GM12878 (cell line): ENCODE data around the gene ABCA3. TPM values are rescaled to one million over a fixed set of nuclear protein-coding genes. Genes with fewer than 3 reads are reported as not detected.

Source experiments
- BHLHE40 ChIP-seq, 2 experiments: fragments of 450-650 bp in 1 of 2; IDR thresholded peaks; 2 replicates each; pipeline ENCODE4 v1.6.1; 2011 to 2017; ENCODE audit warnings: low read depth in 2 of 2, borderline replicate concordance in 1 of 2, improper control_type of control experiment in 1 of 2, low read length in 1 of 2, mild to moderate bottlenecking in 1 of 2
- BRCA1 ChIP-seq: IDR thresholded peaks from 2 replicates; pipeline ENCODE4 v1.6.1; 2011; ENCODE audit warnings: low read depth, low read length, improper control_type of control experiment
- CBX3 ChIP-seq: fragments of 200-600 bp; sonication (generic); IDR thresholded peaks from 2 replicates; pipeline ENCODE4 v1.6.1; 2016; ENCODE audit warnings: low read depth, borderline replicate concordance
- CBX5 ChIP-seq: sonication (generic); IDR thresholded peaks from 2 replicates; pipeline ENCODE4 v1.6.1; 2016; ENCODE audit warnings: low read depth, moderate library complexity, mild to moderate bottlenecking, inconsistent platforms
- CEBPB ChIP-seq, 2 experiments: fragments of 150-350 bp in 1 of 2; IDR thresholded peaks; 2 replicates each; pipeline ENCODE4 v1.6.1; 2012 to 2014; ENCODE audit warnings: low read depth in 2 of 2, low read length in 2 of 2, borderline replicate concordance in 1 of 2, inconsistent platforms in 1 of 2
- CHD4 ChIP-seq: fragments of 200-600 bp; sonication (generic); IDR thresholded peaks from 2 replicates; pipeline ENCODE4 v1.6.1; 2016; ENCODE audit warnings: mild to moderate bottlenecking
- ESRRA ChIP-seq: IDR thresholded peaks from 2 replicates; pipeline ENCODE4 v1.6.1; 2012; ENCODE audit warnings: mild to moderate bottlenecking, low read length, improper control_type of control experiment
- HCFC1 ChIP-seq: fragments of 150-350 bp; IDR thresholded peaks from 2 replicates; pipeline ENCODE4 v1.6.1; 2014; ENCODE audit warnings: low read length
- IRF4 ChIP-seq: IDR thresholded peaks from 2 replicates; pipeline ENCODE4 v1.6.1; 2011; ENCODE audit warnings: low read depth, low read length
- IRF5 ChIP-seq: fragments of 450-650 bp; IDR thresholded peaks from 2 replicates; pipeline ENCODE4 v1.6.1; 2017; ENCODE audit warnings: borderline replicate concordance
- MTA3 ChIP-seq: IDR thresholded peaks from 2 replicates; pipeline ENCODE4 v1.6.1; 2012; ENCODE audit warnings: low read length, inconsistent platforms, borderline replicate concordance
- NR2C1 ChIP-seq: fragments of 450-650 bp; IDR thresholded peaks from 2 replicates; pipeline ENCODE4 v1.6.1; 2017; ENCODE audit warnings: antibody characterized with exemption, mild to moderate bottlenecking, moderate library complexity
- NRF1 ChIP-seq: conservative IDR thresholded peaks from 2 replicates; pipeline ENCODE4 v1.6.1; 2011; ENCODE audit warnings: mild to moderate bottlenecking, low read depth, low read length, improper control_type of control experiment
- PAX5 ChIP-seq: IDR thresholded peaks from 2 replicates; pipeline ENCODE4 v1.6.1; 2011; ENCODE audit warnings: low read depth, low read length, borderline replicate concordance
- RB1 ChIP-seq: fragments of 450-650 bp; formaldehyde crosslinking; IDR thresholded peaks from 2 replicates; pipeline ENCODE4 v1.6.1; 2017; ENCODE audit warnings: mild to moderate bottlenecking, borderline replicate concordance
- RUNX3 ChIP-seq: IDR thresholded peaks from 2 replicates; pipeline ENCODE4 v1.6.1; 2012; ENCODE audit warnings: low read length, inconsistent platforms
- SIN3A ChIP-seq: IDR thresholded peaks from 2 replicates; pipeline ENCODE4 v1.6.1; 2012; ENCODE audit warnings: low read depth, low read length, improper control_type of control experiment
- TARDBP ChIP-seq: IDR thresholded peaks from 2 replicates; pipeline ENCODE4 v1.6.1; 2016; ENCODE audit warnings: borderline replicate concordance
- TBL1XR1 ChIP-seq: IDR thresholded peaks from 2 replicates; pipeline ENCODE4 v1.6.1; 2012; ENCODE audit warnings: low read depth, low read length, improper control_type of control experiment
- WRNIP1 ChIP-seq: IDR thresholded peaks from 2 replicates; pipeline ENCODE4 v1.6.1; 2011; ENCODE audit warnings: low read depth, low read length, improper control_type of control experiment, borderline replicate concordance
- ZBED1 ChIP-seq: IDR thresholded peaks from 2 replicates; pipeline ENCODE4 v1.6.1; 2016; ENCODE audit warnings: borderline replicate concordance
- ZBTB4 ChIP-seq: fragments of 450-650 bp; formaldehyde crosslinking; IDR thresholded peaks from 2 replicates; pipeline ENCODE4 v1.4.0; 2022; ENCODE audit warnings: mild to moderate bottlenecking, moderate library complexity
- ZBTB40 ChIP-seq: fragments of 450-650 bp; IDR thresholded peaks from 2 replicates; pipeline ENCODE4 v1.6.1; 2016; ENCODE audit warnings: mild to moderate bottlenecking, moderate library complexity, borderline replicate concordance
- polyA plus RNA-seq, 11 experiments: library from polyadenylated mRNA; depleted of rRNA in 4 of 11; unstranded in 6 of 11; stranded (reverse) in 5 of 11; fragments of >200 nt; fragmentation: Nextera tagmentation in 4 of 11; fragmentation: Illumina TruSeq in 1 of 11; extraction: Ambion mirVana in 4 of 11; extraction: Trizol in 1 of 11; gene quantifications; 1 replicate in 1 of 11; 2 replicates in 10 of 11; pipeline versions ENCODE4 v1.2.1 to v1.2.3, GENCODE V29; 2011 to 2016; ENCODE audit warnings: inconsistent platforms in 2 of 11, missing spikeins in 2 of 11, low read depth in 1 of 11
- total RNA-seq, 4 experiments: library from RNA; depleted of rRNA in 3 of 4; stranded (reverse); fragments of >200 nt in 3 of 4; fragmentation: Illumina TruSeq in 1 of 4; extraction: Trizol in 1 of 4; gene quantifications; 2 replicates each; pipeline versions ENCODE4 v1.2.1 to v1.2.3, GENCODE V29; 2013 to 2021

Gene ABCA3
- total and polyA plus RNA-seq, 10 of the 15 experiments (the other 5 are each of a cell fraction or from before 2014, with no cell fraction given) = 0.71 to 17.6 (median 6.7) TPM

- no peak for TF ChIP-seq TBL1XR1
- TF ChIP-seq WRNIP1 = no peak
- peak; percentile 95 for TF ChIP-seq RB1
- TF ChIP-seq SIN3A = no peak
- no peak for TF ChIP-seq MTA3
- TF ChIP-seq ZBTB40 = no peak
- TF ChIP-seq IRF4 = peak; percentile 82; the same call in 1 of the 2 replicates
- TF ChIP-seq PAX5 = peak; percentile 90
- no peak for TF ChIP-seq ESRRA
- TF ChIP-seq NRF1 = peak; percentile 94
- peak; percentile 62 for TF ChIP-seq RUNX3
- no peak for TF ChIP-seq BRCA1
- TF ChIP-seq CEBPB (IDR thresholded peaks at IDR 0.05; ENCODE audit: borderline replicate concordance in 1 of 2, low read depth in 2 of 2, low read length in 2 of 2) = no peak; a peak in 1 of 4 replicates
- peak; percentile 67; the same call in 1 of the 2 replicates for TF ChIP-seq CBX5
- TF ChIP-seq NR2C1 = peak; percentile 47
- no peak for TF ChIP-seq CBX3
- TF ChIP-seq IRF5 = no peak
- TF ChIP-seq TARDBP = no peak
- TF ChIP-seq ZBED1 = no peak
- TF ChIP-seq HCFC1 = no peak
- no peak for TF ChIP-seq CHD4
- 0 out of 2 replicates have a peak, but pooled peaks have one; percentile 50 for TF ChIP-seq ZBTB4 (CRISPR knock-in tag)
- peak; percentile 99 to 100 for TF ChIP-seq BHLHE40 (IDR thresholded peaks at IDR 0.05; ENCODE audit: borderline replicate concordance in 1 of 2, low read depth in 2 of 2, low read length in 1 of 2)
Observed at GRCh38 chr16:2340564-2341455, at the start of gene ABCA3 (continued).
